Kidney (tissue), 14 donors: ENCODE results near the gene MED6. TPM values are rescaled to one million over a fixed set of nuclear protein-coding genes. Genes with fewer than 3 reads are reported as not detected.

Source experiments
- DNase-seq, 5 donors: peaks; one replicate each; pipeline ENCODE4 v3.0.0-alpha.2; 2013 to 2020
- FAIRE-seq: peaks from 2 replicates; lab custom pipeline; 2012; peaks lifted over from hg19 to GRCh38; lab: Jason Lieb, UNC
- H3K27ac ChIP-seq, 2 donors: one replicate each; pipeline ENCODE4 v1.7.0; 2013; ENCODE audit warnings: low read depth in 2 of 2, low read length in 2 of 2, inconsistent platforms in 1 of 2
- H3K27me3 ChIP-seq: one replicate; pipeline ENCODE4 v1.7.1; 2013; ENCODE audit warnings: low read length, inconsistent platforms; ENCODE audit not compliant: control insufficient read depth, insufficient read depth
- H3K36me3 ChIP-seq, 3 donors: one replicate each; pipeline versions ENCODE4 v1.7.0 to v1.7.1; 2013; ENCODE audit warnings: low read length in 3 of 3, control low read depth in 1 of 3, inconsistent platforms in 1 of 3; ENCODE audit not compliant: insufficient read depth in 3 of 3, control insufficient read depth in 2 of 3
- H3K4me1 ChIP-seq, 3 donors: one replicate each; pipeline versions ENCODE4 v1.7.0 to v1.7.1; 2013; ENCODE audit warnings: low read length in 3 of 3, inconsistent platforms in 1 of 3, low read depth in 1 of 3; ENCODE audit not compliant: control insufficient read depth in 2 of 3, insufficient read depth in 2 of 3
- H3K4me3 ChIP-seq, 3 donors: one replicate each; pipeline versions ENCODE4 v1.7.0 to v1.8.1; 2013; ENCODE audit warnings: low read length in 3 of 3, control low read depth in 1 of 3, inconsistent platforms in 1 of 3
- H3K9ac ChIP-seq, 3 donors: one replicate each; pipeline versions ENCODE4 v1.7.0 to v1.7.1; 2013; ENCODE audit warnings: low read length in 3 of 3, control low read depth in 1 of 3, inconsistent platforms in 1 of 3
- H3K9me3 ChIP-seq, 3 donors: one replicate each; pipeline versions ENCODE4 v1.7.0 to v1.7.1; 2013; ENCODE audit warnings: low read length in 3 of 3, control low read depth in 1 of 3, inconsistent platforms in 1 of 3; ENCODE audit not compliant: control insufficient read depth in 2 of 3, insufficient read depth in 1 of 3
- CTCF ChIP-seq: IDR thresholded peaks from 3 replicates; pipeline ENCODE4 v1.5.1; 2012; ENCODE audit warnings: mild to moderate bottlenecking, moderate library complexity, borderline replicate concordance; ENCODE audit not compliant: insufficient read depth; ENCODE audit errors: extremely low read depth
- intact Hi-C: fragments of 100-400 bp; cut with DNase I; formaldehyde crosslinking; loops from one replicate; pipeline ENCODE4 v1.11.1; 2022
- polyA plus RNA-seq: library from polyadenylated mRNA; stranded (reverse); fragments of 350-450 nt; fragmentation: Illumina TruSeq; extraction: RNeasy Lipid Tissue Mini Kit (QIAGEN cat#74804); gene quantifications from one replicate; pipeline ENCODE4 v1.2.3, GENCODE V29; 2014; ENCODE audit warnings: low read depth, low replicate concordance; ENCODE audit not compliant: insufficient read depth
- total RNA-seq: library from RNA; stranded (reverse); fragmentation: NEBNext Ultra II Directional; extraction: Animal tissue kit (Norgen Biotek cat#: 25700); gene quantifications from one replicate; pipeline ENCODE4 v1.2.1, GENCODE V29; 2021
- donor health status: control.
- donor health status: control.
- donor health status: control.
- donor health status: control.
- donor health status: control.
- donor health status: DM: yes; HTN: yes; CAD: no.
- donor health status: Normal renal cell carcinoma (clear cell type).

The MED6 gene
- total and polyA plus RNA-seq, 2 donors from 2014 or later, result 12.2 to 33.0 TPM

DNA sequence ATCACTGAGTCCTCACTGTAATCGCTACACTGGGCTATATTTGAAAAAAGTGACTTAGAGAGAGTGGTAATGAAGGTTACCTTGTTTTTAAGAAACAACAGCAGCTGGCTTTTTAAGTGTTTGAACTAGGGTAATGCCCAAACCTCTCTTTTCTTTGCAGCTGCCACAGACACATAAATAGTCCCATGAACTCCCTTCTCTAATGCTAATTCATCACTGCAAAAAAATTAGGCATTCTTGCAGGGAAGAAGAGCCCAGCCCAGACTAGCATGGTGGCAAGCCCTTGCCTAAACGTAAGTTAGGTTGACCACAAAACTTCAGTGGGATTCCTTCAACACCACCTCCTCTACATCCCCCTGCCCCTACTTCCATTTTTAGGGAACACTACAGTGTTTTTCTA, 17.9 kb upstream of the MED6 start:
- no peak for DNase-seq
- no peak overlapping the region for H3K4me3 ChIP-seq
- intact Hi-C loops, result loop anchor here (10.0 kb wide), 1 partner anchor 86 kb away; no protein-coding TSS in a partner anchor
- FAIRE-seq, result no peak
- TF ChIP-seq CTCF, result no peak
- no peak overlapping the region for H3K9ac ChIP-seq
- H3K9me3 ChIP-seq, result no peaks in the 10 kb centered on the region
- H3K36me3 ChIP-seq, result no peaks in the 10 kb centered on the region
- no peaks in the 10 kb centered on the region for H3K4me1 ChIP-seq
- H3K27me3 ChIP-seq, result no peaks in the 10 kb centered on the region
- no peak overlapping the region for H3K27ac ChIP-seq

DNA sequence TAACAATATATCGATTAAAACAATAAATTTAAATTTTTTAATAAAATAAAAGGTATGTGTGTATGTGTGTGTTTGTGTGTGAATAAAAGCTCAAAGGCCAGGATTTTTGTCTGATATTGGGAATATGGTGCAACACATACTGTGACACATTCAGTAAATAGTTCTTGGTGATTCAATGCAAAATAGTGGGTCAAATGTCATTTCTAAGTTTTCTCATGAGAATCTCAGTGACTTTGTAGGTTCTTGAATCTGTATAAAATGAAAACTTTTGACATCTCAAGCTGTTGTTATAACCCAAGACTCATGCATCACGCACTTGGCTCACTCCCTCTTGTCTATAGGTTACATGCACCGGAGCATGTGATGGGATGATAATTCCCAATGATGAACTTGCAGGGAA, 16.2 kb upstream of the MED6 start:
- Histone ChIP-seq H3K9me3 (no peaks in the 10 kb centered on the region), H3K27ac (no peak overlapping the region), H3K36me3 (no peaks in the 10 kb centered on the region), H3K9ac (no peak overlapping the region), H3K4me1 (no peaks in the 10 kb centered on the region), H3K27me3 (no peaks in the 10 kb centered on the region), H3K4me3 (no peak overlapping the region)
- FAIRE-seq (no peak), DNase-seq (no peak)
- intact Hi-C loops, result loop anchor here (10.0 kb wide), 1 partner anchor 88 kb away; no protein-coding TSS in a partner anchor
- TF ChIP-seq CTCF, result no peak

DNA sequence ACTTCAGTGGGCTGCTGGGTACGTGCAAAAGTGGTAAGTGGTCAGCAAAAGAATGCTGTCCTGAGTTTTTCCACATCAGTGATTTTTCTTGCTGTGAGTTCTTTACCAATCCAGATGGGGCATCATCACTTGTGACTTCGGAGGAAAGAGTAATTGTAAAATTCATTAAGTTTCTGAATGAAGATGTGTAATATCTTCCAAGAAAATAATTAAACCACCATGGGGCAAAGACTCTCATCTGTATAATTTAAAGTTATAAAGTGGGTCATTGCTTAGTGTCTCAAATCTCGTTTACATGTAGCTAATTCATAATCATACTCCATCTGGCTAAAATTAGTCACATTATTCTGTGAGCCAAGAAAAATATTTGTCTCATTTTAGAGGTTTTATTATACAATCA, 10.8 kb upstream of the MED6 start:
- FAIRE-seq, result no peak
- H3K36me3 ChIP-seq, result no peaks in the 10 kb centered on the region
- intact Hi-C loops, result loop anchor here (10.0 kb wide), 1 partner anchor 94 kb away; no protein-coding TSS in a partner anchor
- H3K27me3 ChIP-seq, result no peaks in the 10 kb centered on the region
- DNase-seq, result no peak
- H3K9me3 ChIP-seq, result no peaks in the 10 kb centered on the region
- no peak overlapping the region for H3K9ac ChIP-seq
- no peak overlapping the region for H3K27ac ChIP-seq
- TF ChIP-seq CTCF, result no peak
- H3K4me3 ChIP-seq, result no peak overlapping the region
- no peaks in the 10 kb centered on the region for H3K4me1 ChIP-seq

- DNase-seq, result no peak
- intact Hi-C loops, result no loop called here
- no peak for FAIRE-seq
- no peak overlapping the region for H3K9ac ChIP-seq
- no peaks in the 10 kb centered on the region for H3K9me3 ChIP-seq
- no peak overlapping the region for H3K4me3 ChIP-seq
- no peaks in the 10 kb centered on the region for H3K27me3 ChIP-seq
- TF ChIP-seq CTCF, result no peak
- peaks cover 0 to 16% (median 6%) of the 10 kb centered on the region in 3 donors for H3K4me1 ChIP-seq
- H3K27ac ChIP-seq, result no peak overlapping the region
- H3K36me3 ChIP-seq, result no peaks in the 10 kb centered on the region
These were observed 1.8 kb upstream of the MED6 start for GRCh38 chr14:70602254-70602653.
